ENCODE data around the gene PARP15. TPM values are rescaled to one million over a fixed set of nuclear protein-coding genes. Genes with fewer than 3 reads are reported as not detected.

PARP15 gene
- total and polyA plus RNA-seq, 2 donors (not counting 1 experiment from before 2014, with no cell fraction given) = 0.62 to 1.2 TPM

DNA sequence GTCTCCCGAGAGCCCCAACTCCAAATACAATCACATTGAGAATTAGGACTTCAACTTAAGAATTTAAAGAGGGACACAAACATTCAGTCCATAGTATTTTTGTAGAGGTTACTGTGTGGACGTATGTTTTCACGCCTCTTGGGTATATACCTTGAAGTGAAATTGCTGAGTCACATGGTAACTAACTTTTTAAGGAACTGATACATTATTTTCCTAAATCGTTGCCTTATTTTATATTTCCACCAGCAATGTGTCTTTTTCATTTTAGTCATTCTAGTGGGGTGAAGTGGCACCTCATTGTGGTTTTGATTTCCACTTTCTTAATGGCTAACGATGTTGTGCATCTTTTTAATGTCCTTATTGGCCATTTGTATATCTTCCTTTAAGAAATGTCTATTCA is 11.8 kb downstream of the PARP15 start:
- H3K9me3 ChIP-seq (ENCODE audit: control insufficient read depth, insufficient read depth, low read depth, low read length) = no peaks in the 10 kb centered on the region
- H3K4me2 ChIP-seq (ENCODE audit: extremely low read depth, insufficient read depth, low read length) = no peak overlapping the region
- no peak overlapping the region for H3K27ac ChIP-seq (ENCODE audit: insufficient read depth, low read length)
- H2AFZ ChIP-seq (ENCODE audit: low read length) = no peak overlapping the region
- no peaks in the 10 kb centered on the region for H3K4me1 ChIP-seq (ENCODE audit: control insufficient read depth, extremely low read depth, insufficient read depth, low read length)
- no peak overlapping the region for H3K9ac ChIP-seq (ENCODE audit: insufficient read depth, low read length)
- TF ChIP-seq CTCF (conservative IDR thresholded peaks at IDR 0.05 in 1 of 2, IDR thresholded peaks at IDR 0.05 in 1 of 2; ENCODE audit: low read depth in 1 of 2, low read length in 2 of 2) = no peak
- no peak for TF ChIP-seq EZH2 (IDR thresholded peaks at IDR 0.05; ENCODE audit: low read length, missing control alignments)
- no peaks in the 10 kb centered on the region for H3K27me3 ChIP-seq (ENCODE audit: control insufficient read depth, insufficient read depth, low read length)
- H3K4me3 ChIP-seq (replicated peaks in 1 of 4; ENCODE audit: control extremely low read depth in 1 of 4, insufficient read depth in 1 of 4, low read depth in 3 of 4, low read length in 4 of 4) = no peak overlapping the region
- H4K20me1 ChIP-seq (ENCODE audit: control insufficient read depth, extremely low read depth, insufficient read depth, low read length) = no peaks in the 10 kb centered on the region
- H3K79me2 ChIP-seq (ENCODE audit: control insufficient read depth, insufficient read depth, low read length) = no peaks in the 10 kb centered on the region
- no peaks in the 10 kb centered on the region for H3K36me3 ChIP-seq (ENCODE audit: control insufficient read depth, insufficient read depth, low read length)
- no peak for DNase-seq (ENCODE audit: low read depth in 2 of 2)

GRCh38 chr3:122590610-122591009 is 13.2 kb downstream of the PARP15 start:
- Histone ChIP-seq H3K27ac (ENCODE audit: insufficient read depth, low read length) (no peak overlapping the region), H3K79me2 (ENCODE audit: control insufficient read depth, insufficient read depth, low read length) (no peaks in the 10 kb centered on the region), H3K4me3 (replicated peaks in 1 of 4; ENCODE audit: control extremely low read depth in 1 of 4, insufficient read depth in 1 of 4, low read depth in 3 of 4, low read length in 4 of 4) (no peak overlapping the region), H3K27me3 (ENCODE audit: control insufficient read depth, insufficient read depth, low read length) (no peaks in the 10 kb centered on the region), H3K9me3 (ENCODE audit: control insufficient read depth, insufficient read depth, low read depth, low read length) (no peaks in the 10 kb centered on the region), H4K20me1 (ENCODE audit: control insufficient read depth, extremely low read depth, insufficient read depth, low read length) (no peaks in the 10 kb centered on the region), H3K9ac (ENCODE audit: insufficient read depth, low read length) (no peak overlapping the region), H3K4me1 (ENCODE audit: control insufficient read depth, extremely low read depth, insufficient read depth, low read length) (no peaks in the 10 kb centered on the region), H2AFZ (ENCODE audit: low read length) (no peak overlapping the region), H3K4me2 (ENCODE audit: extremely low read depth, insufficient read depth, low read length) (no peak overlapping the region), H3K36me3 (ENCODE audit: control insufficient read depth, insufficient read depth, low read length) (no peaks in the 10 kb centered on the region)
- no peak for DNase-seq (ENCODE audit: low read depth in 2 of 2)
- TF ChIP-seq EZH2 (IDR thresholded peaks at IDR 0.05; ENCODE audit: low read length, missing control alignments) = no peak
- no peak for TF ChIP-seq CTCF (conservative IDR thresholded peaks at IDR 0.05 in 1 of 2, IDR thresholded peaks at IDR 0.05 in 1 of 2; ENCODE audit: low read depth in 1 of 2, low read length in 2 of 2)

- no peaks in the 10 kb centered on the region for H3K36me3 ChIP-seq (ENCODE audit: control insufficient read depth, insufficient read depth, low read length)
- no peak for DNase-seq (ENCODE audit: low read depth in 2 of 2)
- no peaks in the 10 kb centered on the region for H3K4me1 ChIP-seq (ENCODE audit: control insufficient read depth, extremely low read depth, insufficient read depth, low read length)
- no peak overlapping the region for H2AFZ ChIP-seq (ENCODE audit: low read length)
- no peaks in the 10 kb centered on the region for H3K27me3 ChIP-seq (ENCODE audit: control insufficient read depth, insufficient read depth, low read length)
- H3K4me3 ChIP-seq (replicated peaks in 1 of 4; ENCODE audit: control extremely low read depth in 1 of 4, insufficient read depth in 1 of 4, low read depth in 3 of 4, low read length in 4 of 4) = no peak overlapping the region
- no peaks in the 10 kb centered on the region for H4K20me1 ChIP-seq (ENCODE audit: control insufficient read depth, extremely low read depth, insufficient read depth, low read length)
- TF ChIP-seq CTCF (conservative IDR thresholded peaks at IDR 0.05 in 1 of 2, IDR thresholded peaks at IDR 0.05 in 1 of 2; ENCODE audit: low read depth in 1 of 2, low read length in 2 of 2) = no peak
- no peak for TF ChIP-seq EZH2 (IDR thresholded peaks at IDR 0.05; ENCODE audit: low read length, missing control alignments)
- no peaks in the 10 kb centered on the region for H3K9me3 ChIP-seq (ENCODE audit: control insufficient read depth, insufficient read depth, low read depth, low read length)
- H3K27ac ChIP-seq (ENCODE audit: insufficient read depth, low read length) = no peak overlapping the region
- H3K79me2 ChIP-seq (ENCODE audit: control insufficient read depth, insufficient read depth, low read length) = no peaks in the 10 kb centered on the region
- no peak overlapping the region for H3K9ac ChIP-seq (ENCODE audit: insufficient read depth, low read length)
- H3K4me2 ChIP-seq (ENCODE audit: extremely low read depth, insufficient read depth, low read length) = no peak overlapping the region
These were observed 16.6 kb downstream of the PARP15 start for GRCh38 chr3:122594025-122594424.
